ENCODE measurements around the gene ADAM8.
"Not testable (repeated sequence)": the region's sequence is repeated elsewhere in the genome, so short reads cannot be mapped to it uniquely, and the experiment has no call there.

Gene ADAM8

DNA sequence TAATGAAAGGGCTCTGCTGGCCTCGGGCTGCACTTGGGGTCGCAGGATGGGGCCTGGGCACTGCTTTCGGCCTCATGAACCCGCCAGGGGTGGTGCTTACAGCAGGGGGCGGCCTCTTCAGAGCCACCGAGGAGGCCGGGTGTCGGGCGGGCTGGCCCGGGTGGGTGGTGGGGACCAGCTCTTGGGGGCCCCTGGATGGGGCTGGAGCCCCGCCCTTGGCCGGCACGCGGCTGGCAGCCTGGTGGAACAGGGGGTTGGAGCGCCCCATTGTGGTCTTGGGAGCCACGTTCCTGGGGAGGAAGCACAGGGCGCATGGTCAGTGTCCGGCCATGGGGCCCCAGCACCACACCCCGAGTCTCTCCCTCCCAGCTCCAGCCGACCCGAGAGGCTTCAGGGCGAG, 8.8 kb downstream of the ADAM8 start:
- no peak for DNase-seq (ENCODE audit: low read depth)

DNA sequence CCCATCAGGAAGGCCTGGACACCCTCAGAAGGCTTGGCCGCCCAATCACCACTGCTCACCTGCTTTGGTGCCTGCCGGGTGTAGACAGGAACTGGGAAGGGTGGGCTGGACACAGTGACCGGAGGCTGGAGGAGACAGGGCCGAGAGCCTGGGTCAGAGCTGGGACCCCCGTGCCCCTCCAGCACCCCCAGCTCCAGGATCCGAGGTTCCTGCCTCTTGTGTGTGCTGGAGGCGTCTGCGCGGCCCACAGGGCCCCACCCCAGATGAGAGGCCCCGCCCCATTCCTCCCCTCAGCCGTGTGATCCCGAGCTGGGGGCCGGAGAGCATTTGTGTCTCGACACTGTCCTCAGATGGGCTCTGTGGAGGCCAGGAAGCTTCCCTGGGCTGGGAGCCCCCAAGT, 9.4 kb downstream of the ADAM8 start:
- no peak for DNase-seq (ENCODE audit: low read depth)

DNA sequence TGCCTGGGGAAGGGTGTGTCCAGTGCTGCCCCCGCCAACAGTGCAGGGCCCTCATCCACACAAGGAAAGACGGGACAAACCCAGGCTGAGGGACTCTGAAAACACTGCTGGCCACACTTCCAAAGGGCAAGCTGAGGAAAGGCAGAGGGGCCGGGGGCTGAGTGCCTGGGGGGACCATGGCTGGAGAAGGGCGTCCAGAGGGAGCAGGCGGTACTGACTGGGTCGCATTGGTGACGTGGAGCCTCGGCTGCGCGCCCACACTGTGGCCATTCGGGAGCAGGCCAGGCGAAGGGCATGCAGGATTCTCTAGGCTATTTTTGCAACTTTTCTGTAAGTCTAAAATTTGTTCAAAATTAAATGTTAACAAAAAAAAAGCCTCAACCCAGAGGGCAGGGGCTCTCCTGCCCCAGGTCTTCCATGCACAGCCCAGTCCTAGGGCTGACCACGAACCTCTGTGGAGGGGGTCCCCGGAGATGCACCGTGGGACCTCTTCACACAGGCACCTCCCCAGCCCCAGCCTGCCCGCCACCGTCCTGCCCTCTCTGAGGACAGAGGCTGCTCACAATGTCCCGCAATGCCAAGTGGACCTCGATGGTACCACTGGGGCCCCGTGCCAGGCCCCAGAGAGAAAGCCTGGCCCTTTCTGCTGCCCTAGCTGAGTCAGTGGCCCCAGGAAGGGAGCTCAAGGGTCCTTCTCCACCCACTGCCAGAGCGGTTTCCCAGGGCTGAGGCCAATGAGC, 10.4 kb downstream of the ADAM8 start:
- DNase-seq (ENCODE audit: low read depth) = no peak

DNA sequence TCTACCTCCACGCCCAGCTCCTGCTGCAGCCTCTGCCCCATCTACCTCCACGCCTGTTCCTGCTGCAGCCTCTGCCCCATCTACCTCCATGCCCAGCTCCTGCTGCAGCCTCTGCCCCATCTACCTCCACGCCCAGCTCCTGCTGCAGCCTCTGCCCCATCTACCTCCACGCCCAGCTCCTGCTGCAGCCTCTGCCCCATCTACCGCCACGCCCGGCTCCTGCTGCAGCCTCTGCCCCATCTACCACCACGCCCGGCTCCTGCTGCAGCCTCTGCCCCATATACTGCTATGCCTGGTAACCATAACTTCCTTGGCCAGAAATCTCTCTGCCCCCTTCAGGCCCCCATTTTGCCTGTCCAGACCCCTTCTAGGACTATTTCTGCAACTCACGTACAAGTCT, 11.6 kb downstream of the ADAM8 start:
- DNase-seq (ENCODE audit: low read depth) = not testable (repeated sequence)

DNA sequence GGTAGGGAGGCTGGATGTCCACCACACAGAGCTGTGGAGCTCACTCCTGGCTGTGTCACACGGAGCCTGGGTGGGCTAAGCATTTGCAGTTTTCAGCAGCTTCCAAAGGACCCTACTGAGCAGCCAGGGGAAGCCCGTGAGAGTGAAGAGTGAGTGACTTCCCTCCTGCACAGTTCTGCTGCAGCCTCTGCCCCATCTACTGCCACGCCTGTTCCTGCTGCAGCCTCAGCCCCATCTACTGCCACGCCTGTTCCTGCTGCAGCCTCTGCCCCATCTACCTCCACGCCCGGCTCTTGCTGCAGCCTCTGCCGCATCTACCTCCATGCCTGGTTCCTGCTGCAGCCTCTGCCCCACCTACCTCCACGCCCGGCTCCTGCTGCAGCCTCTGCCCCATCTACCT, 12.2 kb downstream of the ADAM8 start:
- no peak for DNase-seq (ENCODE audit: low read depth)

DNA sequence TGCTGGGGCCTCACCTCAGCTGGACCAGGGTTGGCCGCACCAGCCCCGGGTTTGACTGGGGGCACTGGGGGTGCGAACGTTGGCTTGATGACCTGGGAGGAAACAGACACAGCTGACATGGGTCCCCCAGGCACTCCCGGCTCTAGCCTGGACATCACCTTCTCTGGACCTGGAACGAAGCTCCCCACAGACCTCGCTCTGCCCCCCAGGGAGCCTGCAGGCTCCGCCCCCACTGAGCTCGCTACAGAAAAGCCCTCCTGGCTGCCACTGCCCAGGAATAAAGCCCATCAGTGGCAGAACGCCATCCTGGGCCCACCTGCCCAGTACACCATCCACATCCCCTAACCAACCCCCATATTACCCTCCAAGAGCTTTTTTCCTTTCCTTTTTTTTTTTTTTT, 13.0 kb downstream of the ADAM8 start:
- DNase-seq (ENCODE audit: low read depth) = no peak

DNA sequence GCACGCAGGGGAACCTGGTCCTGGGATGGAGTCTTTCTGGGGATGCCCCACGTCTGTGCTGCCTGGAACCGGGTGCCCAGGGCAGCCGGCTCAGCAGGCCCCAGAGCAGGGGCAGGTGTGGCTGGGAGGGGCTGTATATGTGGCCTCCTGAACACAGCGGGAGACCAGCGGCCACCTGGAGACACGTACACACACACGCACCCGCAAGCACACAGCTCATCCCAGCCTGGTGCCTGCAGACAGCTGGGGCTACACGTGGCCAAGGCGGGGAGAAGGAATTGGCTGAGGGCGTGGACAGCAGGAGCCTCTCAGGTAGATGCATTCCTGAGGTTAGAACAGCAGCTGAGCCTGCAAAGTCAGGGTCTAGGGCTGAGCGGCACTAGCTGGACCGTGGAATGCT, 14.0 kb downstream of the ADAM8 start:
- DNase-seq (ENCODE audit: low read depth) = no peak

DNA sequence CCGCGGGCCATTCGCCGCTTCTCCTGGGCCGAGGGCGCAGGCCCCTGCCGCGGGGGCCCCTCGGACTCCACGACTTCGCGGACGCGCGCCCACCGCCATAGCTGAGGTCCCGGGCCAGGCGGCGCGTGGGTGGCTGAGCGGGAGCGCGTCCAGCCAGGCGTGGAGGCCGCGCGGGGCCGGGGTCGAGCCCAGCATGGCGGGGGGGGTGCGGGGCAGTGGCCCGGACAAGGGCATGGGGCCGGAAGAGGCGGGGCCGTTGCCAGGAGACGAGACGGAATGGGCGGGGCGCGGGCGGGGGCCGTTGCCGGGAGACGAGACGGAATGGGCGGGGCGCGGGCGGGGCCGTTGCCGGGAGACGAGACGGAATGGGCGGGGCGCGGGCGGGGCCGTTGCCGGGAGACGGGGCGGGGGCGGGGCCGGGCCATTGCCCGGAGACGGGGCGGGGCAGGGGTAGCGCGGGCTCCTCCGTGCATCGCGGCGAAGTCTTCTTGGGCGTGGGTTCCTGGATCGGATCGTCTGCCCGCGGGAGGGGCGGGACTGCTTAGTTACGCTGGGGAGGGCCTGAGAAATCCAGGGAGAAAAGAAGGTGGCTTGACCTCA, 14.8 kb downstream of the ADAM8 start:
- peak; percentile 73 for DNase-seq (ENCODE audit: low read depth)

DNA sequence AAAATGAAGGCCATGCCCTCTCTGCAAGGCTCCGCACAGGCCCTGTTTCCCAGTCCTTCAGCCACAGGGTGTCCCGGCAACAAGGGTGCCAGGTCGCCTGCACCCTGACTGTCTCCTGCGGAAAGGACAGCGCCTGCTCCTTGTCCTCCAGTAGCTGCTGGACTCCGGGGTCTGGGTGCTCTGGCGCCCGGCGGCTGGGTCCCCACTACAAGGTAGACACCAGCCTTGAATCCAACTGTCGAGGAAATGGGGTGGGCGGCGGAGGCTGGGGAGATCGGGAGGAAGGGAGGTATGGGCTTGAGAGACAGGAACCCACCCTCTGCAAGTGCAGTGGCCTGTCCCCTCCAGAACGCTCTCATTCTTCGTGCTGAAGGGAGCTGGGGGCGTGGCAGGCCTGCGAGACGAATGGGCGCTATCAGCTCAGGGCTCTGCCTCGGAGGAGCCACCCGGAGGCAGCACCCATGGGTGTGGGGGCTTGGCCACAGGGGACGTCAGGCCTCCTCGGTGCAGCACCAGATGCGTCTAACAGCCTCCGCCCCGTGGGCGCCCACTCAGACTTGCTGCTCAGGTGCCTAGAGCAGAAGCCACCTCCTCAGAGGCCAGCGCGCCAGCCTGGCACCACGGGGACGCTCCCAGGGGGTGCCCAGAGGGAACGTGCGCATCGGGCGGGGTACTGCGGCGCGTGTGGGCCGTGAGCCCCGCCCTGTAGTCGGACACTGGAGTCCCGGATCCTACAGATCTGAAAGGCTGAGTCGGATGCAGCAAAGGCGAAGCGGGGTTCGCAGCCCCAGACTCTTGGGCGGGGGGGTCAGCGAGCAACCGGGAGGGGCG, 15.6 kb downstream of the ADAM8 start:
- peak; percentile 39 for DNase-seq (ENCODE audit: low read depth)

DNA sequence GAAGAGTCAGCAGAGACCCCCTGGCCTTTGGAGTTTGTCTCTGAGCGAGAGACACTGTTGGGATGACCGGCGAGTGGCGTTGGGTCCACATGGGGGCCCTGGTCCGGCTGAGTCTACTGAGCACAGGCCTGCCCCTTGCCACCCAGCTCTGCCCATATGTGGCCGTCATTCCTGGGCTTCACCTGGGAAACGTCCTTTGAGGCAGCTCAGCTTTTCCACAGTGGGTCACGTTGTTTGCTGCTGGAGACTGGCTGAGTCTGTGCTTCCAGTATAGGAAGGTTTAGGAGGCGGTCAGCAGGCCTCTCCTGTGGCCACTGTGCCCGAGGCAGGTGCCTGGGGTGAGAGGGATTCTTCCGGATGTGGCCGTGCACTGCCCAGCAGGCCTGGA, 17.1 kb downstream of the ADAM8 start:
- DNase-seq (ENCODE audit: low read depth) = no peak

DNA sequence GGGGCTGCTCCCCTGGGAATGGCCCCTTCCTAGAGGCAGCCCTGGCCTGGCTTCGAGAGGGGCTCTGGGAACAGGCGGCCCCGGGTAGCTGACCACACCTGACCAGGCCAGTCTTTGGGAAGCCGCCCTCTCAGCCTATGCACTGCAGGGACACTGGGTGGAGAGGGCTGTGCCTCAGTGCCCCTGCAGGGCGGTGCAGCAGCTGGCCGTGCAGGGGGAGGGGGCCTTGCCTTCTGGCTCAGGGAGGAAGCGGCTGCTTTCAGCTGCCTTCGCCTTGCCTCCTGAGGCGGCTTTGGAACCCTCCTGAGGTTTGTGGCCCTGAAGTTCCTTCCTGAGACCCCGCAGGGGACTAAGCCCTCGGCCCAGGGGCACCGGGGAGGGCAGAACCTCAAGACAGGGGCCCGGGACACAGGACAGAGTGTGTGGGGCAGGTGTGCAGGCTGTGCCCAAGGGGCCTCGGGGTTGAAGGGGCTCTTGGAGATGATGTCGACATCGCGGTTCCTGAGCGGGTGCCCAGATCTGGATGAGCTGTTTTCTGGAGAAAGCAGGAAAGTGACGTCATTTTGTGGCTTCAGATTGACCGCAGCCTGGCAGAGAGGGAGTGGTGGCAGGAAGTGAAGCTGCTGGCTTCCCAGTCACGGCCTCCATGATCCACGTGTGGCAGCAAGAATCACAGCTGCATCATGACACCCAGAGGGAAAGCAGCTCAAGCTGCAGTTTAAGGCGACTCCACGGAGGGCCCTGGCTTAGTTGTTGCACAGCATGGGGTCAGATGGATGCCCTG, 17.7 kb downstream of the ADAM8 start:
- peak; percentile 99 for DNase-seq (ENCODE audit: low read depth)

DNA sequence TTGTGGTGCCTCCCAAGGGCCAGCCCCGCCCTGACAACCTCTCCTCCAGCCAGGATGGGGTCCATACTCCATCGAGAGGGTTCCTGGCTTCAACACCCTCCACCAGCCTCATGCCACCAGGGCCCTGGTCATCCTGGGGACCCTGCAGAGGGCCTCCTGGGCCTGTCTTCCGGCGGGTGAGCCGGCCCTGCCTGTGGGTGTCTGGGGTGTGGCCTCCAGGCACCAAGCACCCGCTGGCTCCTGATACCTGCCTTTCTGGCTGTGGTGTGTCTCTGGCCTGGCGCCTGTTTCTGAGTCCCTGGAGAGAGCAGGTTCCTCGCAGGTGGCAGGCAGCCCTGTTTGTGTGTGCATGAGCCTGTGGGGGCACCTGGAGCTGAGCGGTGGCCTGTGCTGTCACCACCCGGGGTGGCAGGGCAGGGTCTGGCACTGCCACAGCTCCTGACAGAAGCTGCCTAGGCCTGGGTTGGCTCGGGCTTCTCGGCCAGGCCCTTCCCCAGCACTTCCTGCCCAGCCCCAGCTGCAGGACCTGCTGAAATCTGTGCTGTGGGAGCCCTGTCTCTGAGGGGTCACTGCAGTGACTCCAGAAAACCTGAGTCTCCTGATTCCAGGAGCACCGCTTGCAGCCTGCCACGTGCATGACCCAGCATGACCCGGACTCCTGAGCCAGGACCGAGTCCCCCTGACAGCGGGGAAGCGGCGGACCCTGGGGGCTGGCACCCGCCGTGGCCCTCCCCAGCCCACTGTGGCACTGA, 18.4 kb downstream of the ADAM8 start:
- DNase-seq (ENCODE audit: low read depth) = peak; percentile 10

DNA sequence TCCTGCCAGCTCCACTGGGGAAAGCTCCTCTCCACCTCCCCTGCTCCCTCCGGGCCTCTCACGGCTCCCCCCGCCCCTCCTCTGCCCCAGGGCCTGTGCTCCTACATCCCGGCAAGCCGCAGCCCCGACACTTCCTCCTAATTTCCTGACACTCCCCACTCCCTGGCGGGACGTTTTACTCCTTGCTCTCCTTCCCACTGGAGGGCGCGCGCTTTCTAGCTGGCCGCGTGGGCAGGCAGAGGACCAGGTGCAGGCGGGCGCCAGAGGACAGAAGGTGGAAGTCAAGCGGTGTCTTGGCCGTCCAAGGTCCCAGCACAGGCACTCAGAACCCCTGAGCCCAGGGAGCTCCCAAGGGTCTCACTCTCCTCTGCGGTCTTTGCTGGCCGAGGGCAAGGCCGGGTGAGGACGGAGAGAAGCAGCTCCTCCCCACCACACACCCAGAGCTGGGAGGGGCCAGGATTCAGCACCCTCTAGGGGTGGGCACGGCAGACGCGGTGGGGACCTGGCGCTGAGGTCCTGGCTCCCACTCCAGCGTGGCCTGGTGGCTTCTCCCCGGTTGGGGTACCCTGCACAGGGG, 19.1 kb downstream of the ADAM8 start:
- DNase-seq (ENCODE audit: low read depth) = peak; percentile 45

DNA sequence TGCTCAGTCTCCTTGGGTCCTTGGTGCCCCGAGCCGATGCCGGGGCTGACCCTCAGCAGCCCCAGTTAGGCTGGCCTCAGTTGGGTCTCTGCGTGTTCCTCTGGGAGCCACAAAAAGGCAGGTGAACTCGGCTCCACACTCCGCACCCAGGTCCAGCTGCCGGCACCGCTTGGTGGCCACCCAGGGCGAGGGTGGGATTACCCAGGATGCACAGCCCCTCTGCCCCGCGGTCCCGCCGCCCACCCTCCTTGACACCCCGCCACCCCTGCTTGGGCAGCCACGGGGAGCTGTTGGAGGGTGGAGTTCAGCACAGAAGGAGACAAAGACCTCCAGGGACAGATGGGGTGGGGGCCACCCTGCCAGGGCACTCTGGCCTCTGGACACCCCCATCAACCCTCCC, 21.3 kb downstream of the ADAM8 start:
- DNase-seq (ENCODE audit: low read depth) = no peak

DNA sequence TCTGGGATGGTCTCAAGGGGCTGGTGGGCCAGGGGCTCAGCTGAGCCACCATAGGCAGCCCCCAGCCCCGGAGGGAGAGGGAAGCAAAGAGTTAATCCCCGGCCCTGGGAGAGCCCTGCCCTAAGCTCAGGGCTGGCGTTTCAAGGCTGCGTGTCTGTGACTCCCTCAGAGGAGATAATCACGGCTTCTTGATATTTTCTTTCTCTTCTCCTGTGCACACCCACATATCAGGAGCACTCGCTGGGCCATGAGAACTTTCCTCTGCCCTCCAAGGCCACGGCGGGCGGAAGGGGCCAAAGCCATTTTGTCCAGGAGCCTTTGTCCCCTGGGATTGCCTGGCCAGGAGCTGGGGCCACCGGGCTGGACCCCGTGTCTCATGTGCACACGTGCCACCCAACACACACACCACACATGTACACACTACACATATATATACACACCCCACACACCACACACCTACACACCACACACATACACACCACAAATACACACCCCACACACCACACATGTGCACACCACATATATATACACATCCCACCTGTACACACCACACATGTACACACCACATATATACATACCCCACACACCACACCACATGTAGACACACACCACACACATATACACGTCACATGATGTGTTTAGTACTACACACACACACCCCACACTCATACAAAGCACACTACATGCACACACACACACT, 22.1 kb downstream of the ADAM8 start:
- DNase-seq (ENCODE audit: low read depth) = no peak

DNA sequence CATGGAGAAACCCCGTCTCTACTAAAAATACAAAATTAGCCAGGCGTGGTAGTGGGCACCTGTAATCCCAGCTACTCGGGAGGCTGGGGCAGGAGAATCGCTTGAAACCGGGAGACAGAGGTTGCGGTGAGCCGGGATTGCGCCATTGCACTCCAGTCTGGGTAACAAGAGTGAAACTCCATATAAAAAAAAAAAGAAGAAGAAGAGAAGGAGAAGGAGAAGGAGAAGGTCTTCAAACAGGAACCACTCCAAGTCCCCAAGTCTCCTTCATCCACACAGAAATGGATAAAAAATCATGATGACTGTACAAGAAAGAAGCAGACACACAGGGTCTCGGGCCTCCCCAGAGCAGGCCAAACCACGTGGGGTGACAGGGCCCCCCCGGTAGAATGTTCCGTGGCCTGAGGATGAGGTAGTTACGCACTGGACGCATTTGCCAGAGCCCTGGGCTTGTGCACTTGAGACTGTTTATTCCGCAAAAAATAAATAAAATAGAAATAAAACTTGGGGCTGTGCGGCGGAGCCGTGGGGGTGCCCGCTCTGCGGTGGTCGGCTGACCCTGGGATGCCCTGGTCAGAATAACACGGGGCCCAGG, 23.2 kb downstream of the ADAM8 start:
- DNase-seq (ENCODE audit: low read depth) = no peak

DNA sequence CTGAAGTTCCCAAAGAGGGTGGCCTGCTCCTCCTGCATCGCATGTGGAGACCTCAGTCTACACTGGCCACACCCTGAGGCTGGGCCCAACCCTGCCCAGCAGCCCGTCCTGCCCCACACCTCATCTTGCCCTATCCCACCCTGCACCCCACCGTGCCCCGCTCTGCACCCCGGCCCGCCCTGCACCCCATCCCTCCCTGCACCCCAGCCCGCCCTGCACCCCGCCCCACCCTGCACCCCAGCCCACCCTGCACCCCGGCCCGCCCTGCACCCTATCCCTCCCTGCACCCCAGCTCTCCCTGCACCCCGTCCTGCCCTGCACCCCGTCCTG, 24.5 kb downstream of the ADAM8 start:
- no peak for DNase-seq (ENCODE audit: low read depth)

DNA sequence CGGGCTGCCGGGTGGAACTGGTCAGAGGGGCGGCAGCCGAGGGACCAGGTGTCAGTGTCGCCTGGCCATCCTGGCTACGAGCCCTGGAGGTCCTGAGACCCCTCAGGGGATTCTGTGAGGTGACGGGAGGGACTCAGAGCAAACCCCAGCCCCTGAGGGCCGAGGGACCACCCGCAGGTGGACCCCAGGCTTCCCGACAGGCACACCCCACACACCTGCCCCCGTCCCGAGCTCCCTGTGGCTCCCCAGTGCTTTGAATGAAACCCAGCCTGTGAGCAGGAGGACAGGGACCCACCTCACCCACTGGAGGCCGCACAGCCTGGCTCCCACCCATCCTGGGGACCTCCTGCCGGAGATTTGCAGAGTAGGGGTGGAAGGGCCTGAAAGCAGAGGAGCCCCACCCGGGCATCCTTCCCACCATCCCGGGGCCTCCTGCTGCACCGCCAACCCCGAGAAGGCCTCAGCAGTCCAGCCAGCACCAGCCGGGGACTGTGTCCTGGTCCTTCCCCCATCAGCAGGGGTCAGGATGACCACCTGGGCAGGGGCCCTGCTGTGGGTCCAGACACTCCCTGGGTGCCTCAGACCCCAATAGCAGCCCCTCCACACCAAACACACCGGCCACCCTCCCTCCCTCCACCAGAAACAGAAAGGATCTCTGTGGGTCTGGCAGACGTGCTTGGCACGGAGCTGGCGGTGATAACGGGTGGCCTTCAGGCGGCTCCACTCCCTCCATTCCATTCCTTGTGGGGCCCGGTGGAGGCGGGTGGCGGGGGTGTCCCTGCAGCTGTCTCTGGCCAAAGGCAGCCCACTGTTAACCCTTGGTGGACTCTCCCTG, 25.1 kb downstream of the ADAM8 start:
- no peak for DNase-seq (ENCODE audit: low read depth)

DNA sequence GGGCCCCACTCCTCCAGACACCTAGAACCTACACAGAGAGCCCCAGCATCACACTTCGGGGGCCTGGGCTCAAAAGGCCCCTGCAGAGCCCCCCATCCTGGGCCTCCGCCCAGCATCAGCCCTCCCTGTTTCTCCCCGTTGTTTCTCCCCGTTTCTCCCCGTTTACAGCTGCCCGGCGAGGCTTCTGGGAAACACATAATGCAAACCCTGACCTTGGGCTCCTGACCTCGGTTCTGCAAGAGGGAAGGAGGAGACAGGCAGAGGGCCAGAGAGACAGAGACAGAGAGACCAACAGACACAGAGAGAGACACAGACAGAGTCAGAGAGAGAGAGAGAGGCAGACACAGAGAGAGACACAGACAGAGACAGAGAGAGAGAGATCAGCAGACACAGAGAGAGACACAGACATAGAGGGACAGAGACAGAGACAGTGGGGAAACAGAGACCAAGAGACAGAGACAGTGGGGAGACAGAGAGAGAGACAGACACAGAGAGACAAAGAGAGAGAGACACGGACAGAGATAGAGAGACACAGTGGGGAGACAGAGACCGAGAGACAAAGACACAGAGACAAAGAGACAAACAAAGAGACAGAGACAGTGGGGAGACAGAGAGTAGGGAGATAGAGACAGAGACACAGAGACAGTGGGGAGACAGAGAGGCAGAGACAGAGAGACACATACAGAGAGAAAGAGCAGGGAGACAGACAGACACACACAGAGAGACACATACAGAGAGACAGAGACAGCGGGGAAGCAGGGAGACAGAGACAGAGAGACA, 26.5 kb downstream of the ADAM8 start:
- DNase-seq (ENCODE audit: low read depth) = no peak
